ENCODE data around the gene MYLK2.

MYLK2 gene

DNA sequence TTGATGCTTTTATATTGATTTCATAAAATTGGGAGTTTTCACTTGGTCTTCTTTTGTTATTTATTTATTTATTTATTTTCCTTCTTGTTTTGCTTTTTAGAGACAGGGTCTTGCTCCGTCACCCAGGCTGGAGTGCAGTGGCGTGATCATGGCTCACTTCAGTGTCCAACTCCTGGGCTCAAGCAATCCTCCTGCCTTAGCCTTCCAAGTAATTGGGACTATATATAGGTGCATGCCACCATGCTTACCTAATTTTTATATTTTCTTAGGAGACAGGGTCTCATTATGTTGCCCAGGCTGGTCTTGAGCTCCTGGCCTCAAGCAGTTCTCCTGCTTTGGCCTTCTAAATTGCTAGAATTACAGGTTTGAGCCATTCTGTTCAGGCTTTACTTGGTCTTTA, 38.3 kb upstream of the MYLK2 start:
- no peak for TF ChIP-seq FOXP2 (optimal IDR thresholded peaks at IDR 0.05; ENCODE audit: borderline replicate concordance, extremely low read depth, extremely low read length, insufficient read depth)
- TF ChIP-seq TAF1 (IDR thresholded peaks at IDR 0.05; ENCODE audit: borderline replicate concordance, insufficient read depth, low read length) = no peak
- no peak for TF ChIP-seq POLR2AphosphoS5 (IDR thresholded peaks at IDR 0.05; ENCODE audit: low read depth, low read length)
- TF ChIP-seq, protein P1, sequence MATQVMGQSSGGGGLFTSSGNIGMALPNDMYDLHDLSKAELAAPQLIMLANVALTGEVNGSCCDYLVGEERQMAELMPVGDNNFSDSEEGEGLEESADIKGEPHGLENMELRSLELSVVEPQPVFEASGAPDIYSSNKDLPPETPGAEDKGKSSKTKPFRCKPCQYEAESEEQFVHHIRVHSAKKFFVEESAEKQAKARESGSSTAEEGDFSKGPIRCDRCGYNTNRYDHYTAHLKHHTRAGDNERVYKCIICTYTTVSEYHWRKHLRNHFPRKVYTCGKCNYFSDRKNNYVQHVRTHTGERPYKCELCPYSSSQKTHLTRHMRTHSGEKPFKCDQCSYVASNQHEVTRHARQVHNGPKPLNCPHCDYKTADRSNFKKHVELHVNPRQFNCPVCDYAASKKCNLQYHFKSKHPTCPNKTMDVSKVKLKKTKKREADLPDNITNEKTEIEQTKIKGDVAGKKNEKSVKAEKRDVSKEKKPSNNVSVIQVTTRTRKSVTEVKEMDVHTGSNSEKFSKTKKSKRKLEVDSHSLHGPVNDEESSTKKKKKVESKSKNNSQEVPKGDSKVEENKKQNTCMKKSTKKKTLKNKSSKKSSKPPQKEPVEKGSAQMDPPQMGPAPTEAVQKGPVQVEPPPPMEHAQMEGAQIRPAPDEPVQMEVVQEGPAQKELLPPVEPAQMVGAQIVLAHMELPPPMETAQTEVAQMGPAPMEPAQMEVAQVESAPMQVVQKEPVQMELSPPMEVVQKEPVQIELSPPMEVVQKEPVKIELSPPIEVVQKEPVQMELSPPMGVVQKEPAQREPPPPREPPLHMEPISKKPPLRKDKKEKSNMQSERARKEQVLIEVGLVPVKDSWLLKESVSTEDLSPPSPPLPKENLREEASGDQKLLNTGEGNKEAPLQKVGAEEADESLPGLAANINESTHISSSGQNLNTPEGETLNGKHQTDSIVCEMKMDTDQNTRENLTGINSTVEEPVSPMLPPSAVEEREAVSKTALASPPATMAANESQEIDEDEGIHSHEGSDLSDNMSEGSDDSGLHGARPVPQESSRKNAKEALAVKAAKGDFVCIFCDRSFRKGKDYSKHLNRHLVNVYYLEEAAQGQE (IDR thresholded peaks at IDR 0.05; ENCODE audit: insufficient read depth in 1 of 2, low read depth in 2 of 2, low read length in 2 of 2) = no peak
- no peak for TF ChIP-seq SIN3A (IDR thresholded peaks at IDR 0.05; ENCODE audit: borderline replicate concordance, insufficient read depth, low read length)

DNA sequence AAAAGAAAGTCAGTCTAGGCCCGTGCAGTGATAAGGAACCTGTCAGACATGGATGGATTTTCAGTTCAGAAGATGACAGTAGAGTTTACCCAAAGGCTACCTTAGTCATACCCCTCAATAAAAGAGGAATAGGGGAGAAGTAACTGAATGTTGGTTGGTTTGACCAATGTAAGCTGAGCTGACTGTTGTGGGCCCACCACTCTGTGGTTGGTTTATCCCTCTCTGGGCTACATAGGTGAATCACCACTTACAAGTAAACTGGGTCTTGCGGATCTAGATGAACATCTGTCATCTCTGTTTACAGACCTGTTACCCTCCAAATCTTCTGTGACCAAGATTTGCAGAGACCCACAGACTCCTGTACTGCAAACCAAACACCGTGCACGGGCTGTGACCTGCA, 37.2 kb upstream of the MYLK2 start:
- TF ChIP-seq SIN3A (IDR thresholded peaks at IDR 0.05; ENCODE audit: borderline replicate concordance, insufficient read depth, low read length) = no peak
- TF ChIP-seq, protein P1 (IDR thresholded peaks at IDR 0.05; ENCODE audit: insufficient read depth in 1 of 2, low read depth in 2 of 2, low read length in 2 of 2) = no peak
- TF ChIP-seq POLR2AphosphoS5 (IDR thresholded peaks at IDR 0.05; ENCODE audit: low read depth, low read length) = no peak
- no peak for TF ChIP-seq FOXP2 (optimal IDR thresholded peaks at IDR 0.05; ENCODE audit: borderline replicate concordance, extremely low read depth, extremely low read length, insufficient read depth)
- no peak for TF ChIP-seq TAF1 (IDR thresholded peaks at IDR 0.05; ENCODE audit: borderline replicate concordance, insufficient read depth, low read length)

GRCh38 chr20:31784354-31785044, 34.7 kb upstream of the MYLK2 start:
- TF ChIP-seq SIN3A (IDR thresholded peaks at IDR 0.05; ENCODE audit: borderline replicate concordance, insufficient read depth, low read length) (no peak), FOXP2 (optimal IDR thresholded peaks at IDR 0.05; ENCODE audit: borderline replicate concordance, extremely low read depth, extremely low read length, insufficient read depth) (no peak), TAF1 (IDR thresholded peaks at IDR 0.05; ENCODE audit: borderline replicate concordance, insufficient read depth, low read length) (no peak), POLR2AphosphoS5 (IDR thresholded peaks at IDR 0.05; ENCODE audit: low read depth, low read length) (no peak)
- TF ChIP-seq, protein P1 (IDR thresholded peaks at IDR 0.05; ENCODE audit: insufficient read depth in 1 of 2, low read depth in 2 of 2, low read length in 2 of 2) = no peak

GRCh38 chr20:31785089-31785488, 34.1 kb upstream of the MYLK2 start:
- TF ChIP-seq, protein P1 (IDR thresholded peaks at IDR 0.05; ENCODE audit: insufficient read depth in 1 of 2, low read depth in 2 of 2, low read length in 2 of 2) = no peak
- TF ChIP-seq POLR2AphosphoS5 (IDR thresholded peaks at IDR 0.05; ENCODE audit: low read depth, low read length) = no peak

DNA sequence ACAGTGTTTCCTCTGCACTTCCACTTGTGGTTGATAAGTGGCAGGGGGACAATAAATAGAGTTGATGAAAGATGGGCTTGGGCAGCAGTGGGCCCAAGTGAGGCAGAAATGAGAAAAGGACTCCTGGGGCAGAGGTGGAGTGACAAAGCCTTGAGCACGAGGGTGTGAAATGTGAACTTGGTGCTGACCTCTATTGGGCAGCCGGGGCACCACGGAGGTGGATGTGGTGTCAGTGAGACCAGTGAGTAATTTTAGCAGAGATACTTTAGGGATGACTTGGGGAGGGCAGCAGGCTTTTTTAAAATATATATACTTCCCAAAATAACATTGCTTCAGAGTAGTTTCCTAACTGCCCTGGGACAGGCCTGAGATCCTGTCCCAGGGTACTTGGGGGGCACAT, 30.6 kb upstream of the MYLK2 start:
- no peak for TF ChIP-seq SIN3A (IDR thresholded peaks at IDR 0.05; ENCODE audit: borderline replicate concordance, insufficient read depth, low read length)
- TF ChIP-seq TAF1 (IDR thresholded peaks at IDR 0.05; ENCODE audit: borderline replicate concordance, insufficient read depth, low read length) = no peak
- no peak for TF ChIP-seq FOXP2 (optimal IDR thresholded peaks at IDR 0.05; ENCODE audit: borderline replicate concordance, extremely low read depth, extremely low read length, insufficient read depth)
- TF ChIP-seq, protein P1 (IDR thresholded peaks at IDR 0.05; ENCODE audit: insufficient read depth in 1 of 2, low read depth in 2 of 2, low read length in 2 of 2) = no peak
